ENCODE results near the gene STMN1. TPM values are rescaled to one million over a fixed set of nuclear protein-coding genes. Genes with fewer than 3 reads are reported as not detected.

STMN1 gene
- total and polyA plus RNA-seq, 2 of the 8 experiments (the other 6 are each of a cell fraction or from before 2014, with no cell fraction given): 116 to 564 TPM

DNA sequence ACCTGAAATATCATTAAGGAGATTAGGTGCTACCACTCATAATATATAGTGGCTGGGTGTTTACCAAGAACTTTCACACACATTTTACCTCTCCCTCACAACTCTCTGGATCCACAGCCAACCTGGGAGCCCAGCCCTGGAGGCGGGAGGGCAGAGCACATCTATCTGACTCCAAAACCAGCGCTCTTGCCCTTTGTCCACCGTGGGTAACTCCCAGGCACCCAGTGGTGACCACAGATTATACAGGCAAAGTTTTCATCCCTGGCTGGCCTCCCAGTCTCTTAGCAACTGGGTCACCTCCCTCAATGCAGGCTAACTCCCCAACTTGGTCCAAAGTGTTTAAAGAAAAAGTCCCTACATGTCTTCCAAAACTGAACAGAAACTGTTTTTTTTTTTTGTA lies 33.1 kb downstream of the STMN1 start:
- H4K5ac ChIP-seq (ENCODE audit: insufficient read length, low read depth, low read length): no peak overlapping the region
- FAIRE-seq: no peak
- H3K79me2 ChIP-seq (ENCODE audit: control insufficient read depth in 1 of 2, insufficient read depth in 2 of 2, low read length in 2 of 2): no peaks in the 10 kb centered on the region
- H3K4me2 ChIP-seq (ENCODE audit: insufficient read depth in 1 of 2, low read depth in 2 of 2, low read length in 2 of 2): no peak overlapping the region
- WGBS, 2 experiments (ENCODE audit: extremely low coverage in 1 of 2, insufficient coverage in 1 of 2, insufficient read length in 1 of 2, insufficient replicate concordance in 2 of 2, low coverage in 1 of 2, low lambda C conversion rate in 2 of 2, missing lambda C conversion rate in 1 of 2): 85% methylated on average over 3 of the region's 3 CpGs; no CpG with 5 or more reads in 1 of the 2 experiments
- peaks cover 2% of the 10 kb centered on the region for H3K79me1 ChIP-seq (ENCODE audit: low read depth, low read length)
- H2BK5ac ChIP-seq (ENCODE audit: low read depth, low read length): no peak overlapping the region
- H3K4ac ChIP-seq (replicated peaks; ENCODE audit: insufficient read length, low read depth, low read length): no peak overlapping the region
- no peak overlapping the region for H3K18ac ChIP-seq (ENCODE audit: extremely low read depth, low read length)
- H3K9me3 ChIP-seq (ENCODE audit: insufficient read depth in 2 of 2, low read depth in 1 of 2, low read length in 1 of 2): no peaks in the 10 kb centered on the region
- peaks cover 8% of the 10 kb centered on the region for H3K23me2 ChIP-seq (ENCODE audit: low read depth, low read length)
- H3K36me3 ChIP-seq (ENCODE audit: control insufficient read depth in 2 of 4, insufficient read depth in 4 of 4, low read length in 3 of 4): no peaks in the 10 kb centered on the region
- no peak overlapping the region for H3K56ac ChIP-seq (replicated peaks; ENCODE audit: insufficient read length, low read depth, low read length)
- peaks cover 0 to 16% (median 12%) of the 10 kb centered on the region in 4 experiments; a peak in 6 of 7 replicates for H3K4me1 ChIP-seq (replicated peaks in 1 of 4; ENCODE audit: control insufficient read depth in 3 of 4, insufficient read depth in 4 of 4, low read length in 3 of 4)
- peaks cover 0 to 3% (median 1%) of the 10 kb centered on the region in 4 experiments; a peak in 4 of 7 replicates for H3K27me3 ChIP-seq (replicated peaks in 1 of 4; ENCODE audit: control insufficient read depth in 3 of 4, extremely low read depth in 1 of 4, insufficient read depth in 3 of 4, low read length in 3 of 4)
- no peak overlapping the region for H3K14ac ChIP-seq (ENCODE audit: insufficient read length)
- no peaks in the 10 kb centered on the region for H4K20me1 ChIP-seq (replicated peaks in 1 of 2; ENCODE audit: control insufficient read depth in 1 of 2, insufficient read depth in 2 of 2, low read length in 2 of 2)
- no peak overlapping the region for H4K91ac ChIP-seq (replicated peaks; ENCODE audit: insufficient read length, low read length)
- no peak overlapping the region for H2AK5ac ChIP-seq (ENCODE audit: low read depth, low read length)
- no peak overlapping the region for H2BK20ac ChIP-seq (ENCODE audit: low read length)
- no peak overlapping the region for H2BK120ac ChIP-seq (replicated peaks; ENCODE audit: low read depth, low read length)
- no peak overlapping the region for H3K27ac ChIP-seq (ENCODE audit: low read depth, low read length)
- no peak overlapping the region for H2BK15ac ChIP-seq (ENCODE audit: low read length)
- H3K23ac ChIP-seq (ENCODE audit: insufficient read length): no peak overlapping the region
- no peak overlapping the region for H2BK12ac ChIP-seq (ENCODE audit: low read depth, low read length)
- no peak for DNase-seq (ENCODE audit: low read depth in 1 of 2, low spot score in 2 of 2)
- no peak overlapping the region for H2AFZ ChIP-seq (ENCODE audit: low read length)
- H4K8ac ChIP-seq (ENCODE audit: extremely low read depth, insufficient read depth, low read length): no peak overlapping the region
- ChIA-PET CTCF (ENCODE audit: partially characterized antibody) (no interaction called here), POLR2A (ENCODE audit: partially characterized antibody) (interaction anchor here (1.0 kb wide), 1 partner anchor 30 kb away, joined by 3 read pairs; no protein-coding TSS in a partner anchor)
- H3K4me3 ChIP-seq (ENCODE audit: extremely low read depth in 1 of 4, insufficient read depth in 2 of 4, low read depth in 3 of 4, low read length in 4 of 4): no peak overlapping the region
- H3K9ac ChIP-seq (replicated peaks in 1 of 4; ENCODE audit: extremely low read depth in 1 of 4, low read depth in 3 of 4, low read length in 3 of 4): no peak overlapping the region
- no peak for TF ChIP-seq TEAD4 (IDR thresholded peaks at IDR 0.05; ENCODE audit: low read depth, low read length)
- no peak for TF ChIP-seq BCL11A (IDR thresholded peaks at IDR 0.05; ENCODE audit: low read depth in 2 of 2, low read length in 2 of 2)
- TF ChIP-seq KDM5A (IDR thresholded peaks at IDR 0.05; ENCODE audit: low read length): no peak
- TF ChIP-seq, protein P1, sequence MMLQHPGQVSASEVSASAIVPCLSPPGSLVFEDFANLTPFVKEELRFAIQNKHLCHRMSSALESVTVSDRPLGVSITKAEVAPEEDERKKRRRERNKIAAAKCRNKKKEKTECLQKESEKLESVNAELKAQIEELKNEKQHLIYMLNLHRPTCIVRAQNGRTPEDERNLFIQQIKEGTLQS (IDR thresholded peaks at IDR 0.05; ENCODE audit: insufficient read depth, low read depth, low read length): no peak
- no peak for TF ChIP-seq TBP (IDR thresholded peaks at IDR 0.05; ENCODE audit: low read depth, low read length)
- TF ChIP-seq HDAC6 (IDR thresholded peaks at IDR 0.05; ENCODE audit: low read depth, low read length): no peak
- no peak for TF ChIP-seq RBBP5 (IDR thresholded peaks at IDR 0.05; ENCODE audit: borderline replicate concordance, low read depth, low read length)
- no peak for TF ChIP-seq ATF2 (IDR thresholded peaks at IDR 0.05; ENCODE audit: low read length)
- no peak for TF ChIP-seq ASH2L (IDR thresholded peaks at IDR 0.05; ENCODE audit: low read length)
- TF ChIP-seq TCF12 (IDR thresholded peaks at IDR 0.05; ENCODE audit: low read depth, low read length): no peak
- TF ChIP-seq TAF7 (optimal IDR thresholded peaks at IDR 0.05; ENCODE audit: borderline replicate concordance, low read depth, low read length): no peak
- TF ChIP-seq JUN (IDR thresholded peaks at IDR 0.05; ENCODE audit: low read depth, low read length): no peak
- TF ChIP-seq ZNF274 (IDR thresholded peaks at IDR 0.05; ENCODE audit: borderline replicate concordance, extremely low read depth, low read length): no peak

All from H1 (cell line).